IMR-90 (cell line): Measurements from ENCODE around the gene FDPS. TPM values are rescaled to one million over a fixed set of nuclear protein-coding genes. Genes with fewer than 3 reads are reported as not detected.

Experiments used
- ATAC-seq: fragments of 200-7000 bp; cut with Tn5 transposase; 2 replicates; pipeline ENCODE4 v1.9.1; 2020; ENCODE audit warnings: low read depth, mild to moderate bottlenecking, moderate library complexity
- BruUV-seq: library from RNA; stranded (reverse); fragments of 400-500 nt; replicated peaks from 2 replicates; lab custom pipeline; 2021; lab: Mats Ljungman, UMichigan
- CTCF ChIA-PET: fragments of 300-600 bp; formaldehyde crosslinking; extraction: SDS; loops from one replicate; lab custom pipeline; 2021; ENCODE audit warnings: antibody characterized with exemption; lab: Yijun Ruan, JAX
- POLR2A ChIA-PET: fragments of 300-600 bp; sonication (Branson Sonifier 250); formaldehyde crosslinking; loops from one replicate; lab custom pipeline; 2022; ENCODE audit warnings: antibody characterized with exemption; ENCODE audit not compliant: unreplicated experiment; lab: Charles Lee
- DNase-seq: peaks from one replicate; pipeline ENCODE4 v3.0.0; 2013
- H2AFZ ChIP-seq: replicated peaks from 2 replicates; pipeline ENCODE3; 2013; ENCODE audit warnings: low read length, mild to moderate bottlenecking; ENCODE audit not compliant: poor library complexity
- H2AK5ac ChIP-seq: 2 replicates; pipeline ENCODE4 v1.6.1; 2013; ENCODE audit warnings: low read depth, low read length, inconsistent platforms
- H2AK9ac ChIP-seq: replicated peaks from 2 replicates; pipeline ENCODE3; 2013; ENCODE audit warnings: mild to moderate bottlenecking, low read depth, low read length, moderate library complexity; ENCODE audit not compliant: poor library complexity
- H2BK120ac ChIP-seq: 2 replicates; pipeline ENCODE4 v1.6.1; 2013; ENCODE audit warnings: low read depth, low read length, inconsistent platforms
- H2BK15ac ChIP-seq: 3 replicates; pipeline ENCODE4 v1.6.1; 2013; ENCODE audit warnings: low read depth, low read length, inconsistent platforms
- H2BK20ac ChIP-seq: 2 replicates; pipeline ENCODE4 v1.6.1; 2013; ENCODE audit warnings: low read depth, mild to moderate bottlenecking, inconsistent platforms, low read length, moderate library complexity
- H2BK5ac ChIP-seq: 2 replicates; pipeline ENCODE4 v1.6.1; 2013; ENCODE audit warnings: mild to moderate bottlenecking, low read depth, low read length, inconsistent platforms; ENCODE audit not compliant: poor library complexity, severe bottlenecking
- H3K14ac ChIP-seq: replicated peaks from 2 replicates; pipeline ENCODE4 v1.6.1; 2013; ENCODE audit warnings: low read depth, low read length, inconsistent platforms
- H3K18ac ChIP-seq: 2 replicates; pipeline ENCODE4 v1.6.1; 2013; ENCODE audit warnings: low read depth, low read length, control low read depth
- H3K23ac ChIP-seq: 2 replicates; pipeline ENCODE4 v1.6.1; 2013; ENCODE audit warnings: low read depth, low read length, inconsistent platforms
- H3K27ac ChIP-seq: 2 replicates; pipeline ENCODE4 v1.5.1; 2013; ENCODE audit warnings: mild to moderate bottlenecking, control low read depth, low read length; ENCODE audit not compliant: insufficient read depth
- H3K27me3 ChIP-seq: 2 replicates; pipeline ENCODE4 v1.6.1; 2013; ENCODE audit warnings: low read length; ENCODE audit not compliant: control insufficient read depth, insufficient read depth
- H3K36me3 ChIP-seq: 2 replicates; pipeline ENCODE4 v1.6.1; 2013; ENCODE audit warnings: low read length, mixed read lengths; ENCODE audit not compliant: control insufficient read depth, insufficient read depth
- H3K4ac ChIP-seq: 2 replicates; pipeline ENCODE4 v1.6.1; 2013; ENCODE audit warnings: low read depth, low read length, inconsistent platforms
- H3K4me1 ChIP-seq: 2 replicates; pipeline ENCODE4 v1.6.1; 2013; ENCODE audit warnings: low read length, mixed read lengths; ENCODE audit not compliant: control insufficient read depth, insufficient read depth
- H3K4me2 ChIP-seq: 2 replicates; pipeline ENCODE4 v1.6.1; 2013; ENCODE audit warnings: low read depth, mild to moderate bottlenecking, control low read depth, low read length, moderate library complexity
- H3K4me3 ChIP-seq: 2 replicates; pipeline ENCODE4 v1.5.1; 2013; ENCODE audit warnings: low read depth, mild to moderate bottlenecking, control low read depth, low read length, moderate library complexity; ENCODE audit not compliant: insufficient read depth
- H3K56ac ChIP-seq: 2 replicates; pipeline ENCODE4 v1.6.1; 2013; ENCODE audit warnings: low read length, inconsistent platforms; ENCODE audit not compliant: insufficient read depth; ENCODE audit errors: extremely low read depth
- H3K79me1 ChIP-seq, 2 experiments: 2 replicates each; pipeline ENCODE4 v1.6.1; 2013; ENCODE audit warnings: low read length in 2 of 2, inconsistent platforms in 1 of 2, low read depth in 1 of 2
- H3K9ac ChIP-seq: 2 replicates; pipeline ENCODE4 v1.6.1; 2013; ENCODE audit warnings: low read depth, low read length, control low read depth
- H3K9me1 ChIP-seq: 2 replicates; pipeline ENCODE4 v1.6.1; 2013; ENCODE audit warnings: low read length, inconsistent platforms; ENCODE audit not compliant: insufficient read depth
- H3K9me3 ChIP-seq: 2 replicates; pipeline ENCODE4 v1.6.1; 2013; ENCODE audit warnings: low read length; ENCODE audit not compliant: control insufficient read depth, insufficient read depth
- H4K20me1 ChIP-seq: 2 replicates; pipeline ENCODE4 v1.6.1; 2013; ENCODE audit warnings: low read length, inconsistent platforms; ENCODE audit not compliant: insufficient read depth
- H4K5ac ChIP-seq: 2 replicates; pipeline ENCODE4 v1.6.1; 2013; ENCODE audit warnings: mild to moderate bottlenecking, low read depth, low read length, control low read depth
- H4K8ac ChIP-seq, 2 experiments: 2 replicates each; pipeline ENCODE4 v1.6.1; 2013; ENCODE audit warnings: low read depth in 2 of 2, low read length in 2 of 2, control low read depth in 1 of 2, inconsistent platforms in 1 of 2
- H4K91ac ChIP-seq: 2 replicates; pipeline ENCODE4 v1.6.1; 2013; ENCODE audit warnings: low read depth, low read length, inconsistent platforms; ENCODE audit not compliant: insufficient read depth
- BHLHE40 ChIP-seq: fragments of 150-350 bp; IDR thresholded peaks from 2 replicates; pipeline ENCODE4 v1.6.1; 2016; ENCODE audit warnings: mild to moderate bottlenecking, low read depth, low read length
- CEBPB ChIP-seq: IDR thresholded peaks from 2 replicates; pipeline ENCODE4 v1.6.1; 2012; ENCODE audit warnings: low read depth, low read length, improper control_type of control experiment
- CTCF ChIP-seq: conservative IDR thresholded peaks from 2 replicates; pipeline ENCODE4 v1.5.1; 2012; ENCODE audit warnings: mild to moderate bottlenecking, low read depth, low read length, improper control_type of control experiment
- MXI1 ChIP-seq: IDR thresholded peaks from 2 replicates; pipeline ENCODE4 v1.6.1; 2012; ENCODE audit warnings: low read depth, mild to moderate bottlenecking, low read length, moderate library complexity, borderline replicate concordance
- RAD21 ChIP-seq: IDR thresholded peaks from 2 replicates; pipeline ENCODE4 v1.6.1; 2012; ENCODE audit warnings: low read length, improper control_type of control experiment
- SMC3 ChIP-seq: fragments of 150-350 bp; IDR thresholded peaks from 2 replicates; pipeline ENCODE4 v1.6.1; 2016; ENCODE audit warnings: low read depth, mild to moderate bottlenecking, antibody characterized with exemption, low read length, moderate library complexity
- WGBS, 2 experiments: methylation state at CpG; one replicate each; pipeline versions ENCODE4 v1.1.5 to v1.1.7; 2013; ENCODE audit warnings: missing lambda C conversion rate in 2 of 2; ENCODE audit not compliant: insufficient read length in 1 of 2; ENCODE audit errors: extremely low coverage in 2 of 2; 5-methylcytosine and 5-hydroxymethylcytosine counted together
- dilution Hi-C: fragments of 300-500 bp; cut with HindIII; formaldehyde crosslinking; loops from one replicate; pipeline ENCODE4 v1.14.3; 2018; ENCODE audit warnings: low sequenced_read_pairs; ENCODE audit not compliant: unreplicated experiment
- in situ Hi-C: fragments of 300-500 bp; cut with MboI; formaldehyde crosslinking; loops from 3 replicates; pipeline ENCODE4 v1.14.3; 2019; ENCODE audit warnings: low sequenced_read_pairs, inconsistent platforms, mixed read lengths
- intact Hi-C: fragments of 100-400 bp; cut with micrococcal nuclease; formaldehyde crosslinking; loops from 2 replicates; pipeline ENCODE4 v1.10.0; 2022
- polyA plus RNA-seq, 3 experiments: library from polyadenylated mRNA; depleted of rRNA; stranded (reverse); fragments of >200 nt; gene quantifications; 2 replicates each; pipeline ENCODE4 v1.2.3, GENCODE V29; 2012; ENCODE audit warnings: low replicate concordance in 1 of 3
- total RNA-seq: library from RNA; depleted of rRNA; stranded (reverse); fragments of >200 nt; gene quantifications from 2 replicates; pipeline ENCODE4 v1.2.3, GENCODE V29; 2012
- TF ChIP-seq, protein P1 (sequence below): fragments of 150-350 bp; IDR thresholded peaks from 2 replicates; pipeline ENCODE4 v1.6.1; 2016; ENCODE audit warnings: low read depth, mild to moderate bottlenecking, low read length, moderate library complexity, borderline replicate concordance

The FDPS gene
- total and polyA plus RNA-seq, 2 of the 4 experiments (the other 2 are of a cell fraction): 183 to 191 TPM

- Histone ChIP-seq H3K27ac (peak overlapping the region; percentile 49; the same call in 1 of the 2 replicates), H2BK5ac (no peak overlapping the region), H2AK9ac (no peak overlapping the region), H4K20me1 (no peaks in the 10 kb centered on the region; the same call in 1 of the 2 replicates), H3K18ac (no peak overlapping the region), H2BK20ac (no peak overlapping the region), H3K79me1 (peaks cover 0 to 8% of the 10 kb centered on the region in 2 experiments; a peak in 2 of 4 replicates), H2BK15ac (no peak overlapping the region), H4K8ac (no peak overlapping the region), H3K4me3 (no peak overlapping the region), H3K27me3 (no peaks in the 10 kb centered on the region), H3K9ac (no peak overlapping the region), H3K4me1 (peaks cover 1% of the 10 kb centered on the region; the same call in 1 of the 2 replicates), H3K9me3 (no peaks in the 10 kb centered on the region), H2AFZ (no peak overlapping the region), H4K91ac (no peak overlapping the region), H3K56ac (no peak overlapping the region), H3K23ac (no peak overlapping the region), H3K9me1 (peaks cover 5% of the 10 kb centered on the region; the same call in 1 of the 2 replicates), H3K36me3 (no peaks in the 10 kb centered on the region), H3K4ac (no peak overlapping the region), H3K4me2 (no peak overlapping the region), H3K14ac (no peak overlapping the region), H2BK120ac (no peak overlapping the region), H2AK5ac (no peak overlapping the region), H4K5ac (no peak overlapping the region)
- in situ Hi-C loops (no loop called here), intact Hi-C loops (no loop called here), dilution Hi-C loops (no loop called here)
- ChIA-PET POLR2A (no interaction called here), CTCF (no interaction called here)
- DNase-seq (no peak), ATAC-seq (no peak)
- 100% methylated on average over 3 of the region's 29 CpGs; no CpG with 5 or more reads in 1 of the 2 experiments for WGBS, 2 experiments
- BruUV-seq: no TSS peak
- TF ChIP-seq CTCF (no peak), CEBPB (no peak), SMC3 (no peak), RAD21 (no peak), BHLHE40 (no peak), MXI1 (no peak)
- TF ChIP-seq, protein P1, sequence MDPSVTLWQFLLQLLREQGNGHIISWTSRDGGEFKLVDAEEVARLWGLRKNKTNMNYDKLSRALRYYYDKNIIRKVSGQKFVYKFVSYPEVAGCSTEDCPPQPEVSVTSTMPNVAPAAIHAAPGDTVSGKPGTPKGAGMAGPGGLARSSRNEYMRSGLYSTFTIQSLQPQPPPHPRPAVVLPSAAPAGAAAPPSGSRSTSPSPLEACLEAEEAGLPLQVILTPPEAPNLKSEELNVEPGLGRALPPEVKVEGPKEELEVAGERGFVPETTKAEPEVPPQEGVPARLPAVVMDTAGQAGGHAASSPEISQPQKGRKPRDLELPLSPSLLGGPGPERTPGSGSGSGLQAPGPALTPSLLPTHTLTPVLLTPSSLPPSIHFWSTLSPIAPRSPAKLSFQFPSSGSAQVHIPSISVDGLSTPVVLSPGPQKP: no peak
Observed at GRCh38 chr1:155282488-155283091, 26.1 kb upstream of the FDPS start.
